ENCODE measurements around the gene SSBP2.

The SSBP2 gene

DNA sequence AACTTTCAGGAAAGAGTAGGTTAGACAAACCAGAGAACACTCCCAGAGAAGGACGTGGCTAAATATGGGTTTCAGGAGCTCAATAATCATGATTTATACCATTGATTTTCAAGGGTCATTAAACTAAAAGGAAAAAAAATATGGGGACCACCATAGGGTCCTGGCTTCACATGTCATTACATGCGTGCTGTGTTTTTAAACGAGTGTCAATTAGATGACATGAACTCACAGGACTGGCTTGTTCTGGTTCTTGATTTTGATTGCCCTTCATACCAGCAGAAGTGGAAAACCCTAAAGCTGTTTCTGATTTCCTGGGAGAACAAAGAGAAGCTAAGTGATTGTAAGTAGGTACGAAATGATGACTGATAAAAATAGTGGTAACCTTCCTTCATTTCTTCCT is 362.7 kb downstream of the SSBP2 start:
- DNase-seq (ENCODE audit: low spot score) = no peak

DNA sequence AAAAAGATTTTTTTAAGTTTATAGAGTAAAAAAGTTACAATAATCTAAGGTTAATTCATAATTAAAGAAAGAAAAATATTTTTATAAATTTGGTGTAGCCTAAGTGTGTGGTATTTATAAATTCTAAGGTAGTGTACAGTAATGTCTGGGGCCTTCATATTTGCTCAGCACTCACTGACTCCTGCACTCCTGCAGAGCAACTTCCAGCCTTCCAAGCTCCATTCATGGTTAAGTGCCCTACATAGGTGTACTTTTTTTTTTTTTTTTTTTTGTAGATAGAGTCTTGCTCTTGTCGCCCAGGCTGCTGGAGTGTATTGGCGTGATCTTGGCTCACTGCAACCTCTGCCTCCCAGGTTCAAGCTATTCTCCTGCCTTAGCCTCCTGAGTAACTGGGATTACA is 367.0 kb downstream of the SSBP2 start:
- DNase-seq (ENCODE audit: low spot score) = no peak

GRCh38 chr5:81371354-81371876 is 379.5 kb downstream of the SSBP2 start:
- DNase-seq (ENCODE audit: low spot score) = no peak

- no peak for DNase-seq (ENCODE audit: low spot score)
Measured at GRCh38 chr5:81370912-81371311, 380.0 kb downstream of the SSBP2 start.

- no peak for DNase-seq (ENCODE audit: low spot score)
Measured at GRCh38 chr5:81365541-81365940, 385.4 kb downstream of the SSBP2 start.

DNA sequence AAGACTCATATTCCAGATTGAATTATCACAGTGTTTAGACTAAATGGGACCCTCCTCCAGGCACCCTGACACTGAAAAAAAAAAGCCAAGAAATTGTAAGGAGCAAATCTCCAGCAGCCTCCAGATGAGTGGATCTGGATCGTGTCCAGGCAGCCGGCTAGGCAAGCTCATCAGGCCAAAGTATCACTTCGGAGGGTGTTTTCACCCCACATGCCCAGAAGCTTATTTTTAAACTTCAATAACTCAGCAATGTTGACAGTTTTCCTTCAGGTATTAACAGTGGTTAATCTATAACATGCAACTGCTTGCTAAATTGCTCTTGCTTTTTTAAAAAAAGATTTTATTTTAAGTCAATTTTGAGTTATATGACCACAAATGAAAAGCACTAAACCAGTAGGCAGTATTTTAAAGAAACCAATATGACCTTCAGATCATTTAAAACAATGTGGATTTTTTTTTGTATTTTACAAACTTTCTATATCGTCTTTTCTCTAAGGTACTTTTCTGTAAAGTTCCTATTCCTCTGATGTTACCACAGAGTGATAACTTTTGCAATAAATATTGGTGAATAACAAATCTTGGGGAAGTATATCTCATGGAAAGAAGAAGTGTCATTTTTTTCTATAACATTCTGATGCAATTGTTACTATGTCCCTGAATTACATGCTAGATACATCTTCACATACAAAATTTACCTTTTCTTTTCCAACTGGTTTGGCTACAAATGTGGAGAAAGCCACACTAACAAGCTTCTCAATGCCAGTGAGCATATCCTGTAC is 387.6 kb downstream of the SSBP2 start:
- DNase-seq (ENCODE audit: low spot score) = no peak

Data from hematopoietic multipotent progenitor cell treated with erythropoietin and hydrocortisone succinate and interleukin-3 and kit ligand, for 15 days (in vitro differentiated cells).